Measurements from ENCODE around the gene FBLN5. TPM values are rescaled to one million over a fixed set of nuclear protein-coding genes. Genes with fewer than 3 reads are reported as not detected.

The FBLN5 gene
- total and polyA plus RNA-seq, 7 donors, result 3.0 to 253 (median 91.8) TPM

DNA sequence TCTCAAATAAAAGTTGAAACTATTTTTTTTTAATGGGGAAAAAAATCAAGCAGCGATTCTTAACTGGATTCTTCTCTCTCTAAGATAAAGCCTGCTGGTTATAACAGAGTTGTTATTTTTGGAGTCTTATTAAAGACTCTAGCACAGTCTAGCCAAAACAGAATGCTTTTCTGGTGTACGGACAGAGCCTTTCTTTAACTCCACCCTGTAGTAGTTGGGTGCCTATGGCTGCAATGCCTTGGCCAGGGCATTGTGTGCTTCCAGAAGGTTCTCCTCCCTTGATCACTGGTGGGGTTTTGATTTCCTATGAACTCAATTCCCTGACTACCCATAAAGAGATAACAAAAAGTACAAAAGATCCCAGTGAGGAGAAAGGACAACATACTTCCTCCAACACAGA, 44.4 kb downstream of the FBLN5 start:
- intact Hi-C loops (cut with DNase I), result loop anchor here (5.0 to 10.0 kb wide), 3 partner anchors 44 to 391 kb away; partner anchors contain the start of genes FBLN5 and PPP4R3A
- Histone ChIP-seq H3K27me3 (no peaks in the 10 kb centered on the region), H3K4me3 (no peak overlapping the region), H3K9me3 (no peaks in the 10 kb centered on the region), H3K27ac (peak overlapping the region; percentile 25 to 83 (median 64)), H3K4me1 (peaks cover 0 to 72% (median 52%) of the 10 kb centered on the region in 4 donors), H3K36me3 (no peaks in the 10 kb centered on the region)
- WGBS, 2 donors, result 47 to 58% methylated on average over 2 of the region's 2 CpGs
- DNase-seq, result no peak
- TF ChIP-seq EP300 (IDR thresholded peaks at IDR 0.05), result no peak

DNA sequence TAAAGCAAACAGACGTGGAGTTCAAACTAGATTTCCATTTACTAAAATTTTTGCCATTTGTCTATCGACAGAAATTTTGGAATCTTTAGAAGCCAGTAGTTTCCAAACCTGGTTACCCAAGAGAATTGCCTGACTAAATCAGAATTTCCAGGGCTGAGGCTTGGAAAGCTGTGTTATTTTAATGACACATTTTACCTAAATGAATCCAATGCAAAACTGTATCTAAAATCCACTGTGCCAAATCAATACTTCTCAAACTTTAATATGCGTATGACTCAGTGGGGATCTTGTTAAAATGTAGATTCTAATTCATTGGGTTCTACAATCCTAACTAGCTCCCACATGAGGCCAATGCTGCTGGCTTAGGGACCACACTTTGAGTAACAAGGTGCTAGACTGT, 45.2 kb downstream of the FBLN5 start:
- H3K27me3 ChIP-seq, result no peaks in the 10 kb centered on the region
- H3K4me3 ChIP-seq, result no peak overlapping the region
- no peaks in the 10 kb centered on the region for H3K36me3 ChIP-seq
- 91 to 95% methylated on average over 3 of the region's 3 CpGs for WGBS, 2 donors
- DNase-seq, result no peak
- no peaks in the 10 kb centered on the region for H3K9me3 ChIP-seq
- H3K27ac ChIP-seq, result peak overlapping the region in 3 of 4 donors; percentile 60 to 83 (median 68)
- peaks cover 0 to 79% (median 60%) of the 10 kb centered on the region in 4 donors for H3K4me1 ChIP-seq
- intact Hi-C loops (cut with DNase I), result loop anchor here (5.0 to 10.0 kb wide), 3 partner anchors 45 to 390 kb away; partner anchors contain the start of genes FBLN5 and PPP4R3A
- TF ChIP-seq, protein P1, sequence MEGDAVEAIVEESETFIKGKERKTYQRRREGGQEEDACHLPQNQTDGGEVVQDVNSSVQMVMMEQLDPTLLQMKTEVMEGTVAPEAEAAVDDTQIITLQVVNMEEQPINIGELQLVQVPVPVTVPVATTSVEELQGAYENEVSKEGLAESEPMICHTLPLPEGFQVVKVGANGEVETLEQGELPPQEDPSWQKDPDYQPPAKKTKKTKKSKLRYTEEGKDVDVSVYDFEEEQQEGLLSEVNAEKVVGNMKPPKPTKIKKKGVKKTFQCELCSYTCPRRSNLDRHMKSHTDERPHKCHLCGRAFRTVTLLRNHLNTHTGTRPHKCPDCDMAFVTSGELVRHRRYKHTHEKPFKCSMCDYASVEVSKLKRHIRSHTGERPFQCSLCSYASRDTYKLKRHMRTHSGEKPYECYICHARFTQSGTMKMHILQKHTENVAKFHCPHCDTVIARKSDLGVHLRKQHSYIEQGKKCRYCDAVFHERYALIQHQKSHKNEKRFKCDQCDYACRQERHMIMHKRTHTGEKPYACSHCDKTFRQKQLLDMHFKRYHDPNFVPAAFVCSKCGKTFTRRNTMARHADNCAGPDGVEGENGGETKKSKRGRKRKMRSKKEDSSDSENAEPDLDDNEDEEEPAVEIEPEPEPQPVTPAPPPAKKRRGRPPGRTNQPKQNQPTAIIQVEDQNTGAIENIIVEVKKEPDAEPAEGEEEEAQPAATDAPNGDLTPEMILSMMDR (IDR thresholded peaks at IDR 0.05), result no peak
- TF ChIP-seq EP300 (IDR thresholded peaks at IDR 0.05) (no peak), POLR2A (IDR thresholded peaks at IDR 0.05) (no peak), POLR2AphosphoS5 (IDR thresholded peaks at IDR 0.05) (no peak)

DNA sequence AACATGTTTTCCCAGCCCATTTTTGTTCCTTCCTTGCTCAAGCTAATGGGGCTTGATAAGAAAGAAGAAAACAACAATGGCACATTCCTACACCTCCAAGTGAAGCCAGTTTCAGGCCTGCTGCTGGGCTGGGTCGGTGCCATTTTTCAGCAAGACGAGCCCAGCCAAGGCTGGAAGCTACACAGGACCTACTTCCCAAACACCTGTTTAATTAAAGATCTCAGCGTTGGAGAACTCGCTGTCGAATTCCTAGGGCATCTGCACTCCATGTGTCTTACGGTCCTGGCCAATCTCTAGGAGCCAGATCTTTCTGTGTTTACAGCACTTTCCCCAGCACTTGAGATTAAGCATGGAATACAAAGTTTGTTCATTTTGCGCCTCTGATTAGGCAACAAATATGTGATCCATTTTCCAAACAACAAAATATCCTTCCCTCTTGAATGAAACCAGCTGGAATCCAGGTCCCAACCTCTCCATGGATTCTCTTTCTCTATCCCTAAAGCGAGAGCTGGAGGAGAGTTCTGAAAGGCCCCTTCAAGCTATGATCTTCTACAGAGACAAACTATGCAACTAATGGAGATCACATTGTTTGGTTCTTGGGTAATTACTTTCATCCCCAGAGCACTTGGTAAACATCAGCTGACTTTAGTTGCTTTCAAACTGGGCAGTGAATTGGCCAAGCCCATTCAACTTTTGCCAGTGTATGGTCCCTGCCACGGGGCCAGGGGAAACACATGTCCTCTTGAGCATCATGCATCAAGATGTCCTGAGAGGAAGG, 45.9 kb downstream of the FBLN5 start:
- intact Hi-C loops (cut with DNase I), result loop anchor here (5.0 to 10.0 kb wide), 3 partner anchors 46 to 389 kb away; partner anchors contain the start of genes FBLN5 and PPP4R3A
- no peaks in the 10 kb centered on the region for H3K9me3 ChIP-seq
- DNase-seq, result peak; percentile 90
- peak overlapping the region; percentile 60 to 83 (median 64) for H3K27ac ChIP-seq
- H3K36me3 ChIP-seq, result no peaks in the 10 kb centered on the region
- 72 to 87% methylated on average over 9 of the region's 9 CpGs for WGBS, 2 donors
- H3K4me1 ChIP-seq, result peaks cover 0 to 86% (median 67%) of the 10 kb centered on the region in 4 donors
- H3K4me3 ChIP-seq, result no peak overlapping the region
- TF ChIP-seq EP300 (IDR thresholded peaks at IDR 0.05), result no peak
- peak; percentile 28 to 81 (median 74) for TF ChIP-seq POLR2AphosphoS5 (IDR thresholded peaks at IDR 0.05)
- no peaks in the 10 kb centered on the region for H3K27me3 ChIP-seq

DNA sequence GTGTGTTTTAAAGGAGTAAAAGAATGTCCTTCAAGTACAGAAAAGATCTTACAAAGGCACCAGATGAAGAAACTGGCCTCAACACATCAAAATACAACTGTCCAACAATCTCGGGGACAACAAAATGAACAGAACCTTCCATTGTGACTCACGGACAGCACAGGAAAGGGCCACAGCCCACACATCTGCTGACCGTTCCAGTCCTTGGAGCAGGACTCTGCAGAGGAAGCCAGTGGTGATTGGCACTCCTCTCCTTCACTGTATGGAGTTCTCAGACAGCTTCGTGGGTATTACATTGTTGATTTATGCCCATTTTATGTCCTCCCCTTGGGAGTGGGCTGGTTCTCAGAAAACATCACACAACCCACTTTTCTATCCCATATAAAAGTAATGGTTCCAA, 47.7 kb downstream of the FBLN5 start:
- no peaks in the 10 kb centered on the region for H3K27me3 ChIP-seq
- H3K4me3 ChIP-seq, result no peak overlapping the region
- no peak for DNase-seq
- no peaks in the 10 kb centered on the region for H3K9me3 ChIP-seq
- 83% methylated on average over 4 of the region's 4 CpGs for WGBS, 2 donors
- TF ChIP-seq, protein P1 (IDR thresholded peaks at IDR 0.05), result no peak
- TF ChIP-seq EP300 (IDR thresholded peaks at IDR 0.05) (no peak), POLR2A (IDR thresholded peaks at IDR 0.05) (no peak), POLR2AphosphoS5 (IDR thresholded peaks at IDR 0.05) (no peak)
- H3K4me1 ChIP-seq, result peaks cover 0 to 91% (median 73%) of the 10 kb centered on the region in 4 donors
- H3K36me3 ChIP-seq, result no peaks in the 10 kb centered on the region
- intact Hi-C loops (cut with DNase I), result loop anchor here (5.0 to 10.0 kb wide), 3 partner anchors 47 to 388 kb away; partner anchors contain the start of genes FBLN5 and PPP4R3A
- H3K27ac ChIP-seq, result peak overlapping the region; percentile 8 to 83 (median 28)

DNA sequence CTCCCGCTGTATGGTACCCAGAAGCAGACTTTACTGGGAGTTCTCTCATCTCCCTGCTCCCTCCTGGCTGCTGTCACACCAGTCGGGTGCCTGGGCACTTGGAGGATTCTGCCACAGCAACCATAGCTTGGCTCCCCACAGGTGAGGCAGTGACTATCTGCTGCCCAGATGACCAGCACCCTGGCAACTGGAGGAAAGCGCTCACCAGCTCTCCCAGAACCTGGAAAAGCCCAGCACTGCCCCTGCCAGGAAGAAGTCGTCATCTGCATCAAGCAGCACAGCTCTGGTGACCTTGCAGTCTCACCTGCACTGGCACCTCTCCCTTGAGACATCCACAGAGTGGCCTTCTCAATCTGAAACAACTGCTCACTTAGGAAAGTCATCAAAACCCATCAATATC, 48.3 kb downstream of the FBLN5 start:
- H3K27ac ChIP-seq, result peak overlapping the region; percentile 8 to 83 (median 28)
- DNase-seq, result no peak
- TF ChIP-seq, protein P1 (IDR thresholded peaks at IDR 0.05), result no peak
- TF ChIP-seq POLR2AphosphoS5 (IDR thresholded peaks at IDR 0.05) (no peak), EP300 (IDR thresholded peaks at IDR 0.05) (no peak), POLR2A (IDR thresholded peaks at IDR 0.05) (no peak)
- peaks cover 0 to 87% (median 73%) of the 10 kb centered on the region in 4 donors for H3K4me1 ChIP-seq
- H3K36me3 ChIP-seq, result no peaks in the 10 kb centered on the region
- H3K27me3 ChIP-seq, result no peaks in the 10 kb centered on the region
- intact Hi-C loops (cut with DNase I), result no loop called here
- 89 to 94% methylated on average over 4 of the region's 4 CpGs for WGBS, 2 donors
- no peak overlapping the region for H3K4me3 ChIP-seq
- no peaks in the 10 kb centered on the region for H3K9me3 ChIP-seq

Measured in sigmoid colon (tissue), 7 donors.